Activated T-helper 1 cell treated with Interleukin-2 at 50 U/mL for 16 hours (primary cell): ENCODE results near the gene CNGB1.
"Not testable (repeated sequence)": the region's sequence is repeated elsewhere in the genome, so short reads cannot be mapped to it uniquely, and the experiment has no call there.

ENCODE experiments used
- DNase-seq: peaks from one replicate; pipeline ENCODE4 v3.0.0-alpha.2; 2020; ENCODE audit warnings: low read depth

The CNGB1 gene

GRCh38 chr16:57904101-57904500 is 66.8 kb downstream of the CNGB1 start:
- DNase-seq: no peak

GRCh38 chr16:57903656-57904055 is 67.3 kb downstream of the CNGB1 start:
- DNase-seq: no peak

- no peak for DNase-seq
Observed at GRCh38 chr16:57901480-57902069, 69.4 kb downstream of the CNGB1 start.

GRCh38 chr16:57900796-57901479 is 70.0 kb downstream of the CNGB1 start:
- DNase-seq: no peak

- peak; percentile 68 for DNase-seq
Observed at GRCh38 chr16:57899771-57900661, 70.9 kb downstream of the CNGB1 start.

- no peak for DNase-seq
Observed at GRCh38 chr16:57898961-57899360, 72.0 kb downstream of the CNGB1 start.

GRCh38 chr16:57897996-57898395 is 72.9 kb downstream of the CNGB1 start:
- DNase-seq: no peak

- no peak for DNase-seq
Observed at GRCh38 chr16:57897053-57897784, 73.7 kb downstream of the CNGB1 start.

GRCh38 chr16:57895081-57895547 is 75.8 kb downstream of the CNGB1 start:
- not testable (repeated sequence) for DNase-seq

GRCh38 chr16:57894390-57895080 is 76.4 kb downstream of the CNGB1 start:
- DNase-seq: no peak

- no peak for DNase-seq
Observed at GRCh38 chr16:57893559-57894389, 77.2 kb downstream of the CNGB1 start.

- DNase-seq: no peak
Observed at GRCh38 chr16:57893217-57893558, 77.7 kb downstream of the CNGB1 start.

GRCh38 chr16:57892447-57893096 is 78.4 kb downstream of the CNGB1 start:
- DNase-seq: no peak

- no peak for DNase-seq
Observed at GRCh38 chr16:57892041-57892440, 78.9 kb downstream of the CNGB1 start.

- DNase-seq: no peak
Observed at GRCh38 chr16:57890752-57891111, 80.2 kb downstream of the CNGB1 start.

GRCh38 chr16:57889960-57890751 is 80.8 kb downstream of the CNGB1 start:
- DNase-seq: no peak

- no peak for DNase-seq
Observed at GRCh38 chr16:57889522-57889921, 81.4 kb downstream of the CNGB1 start.

GRCh38 chr16:57889111-57889510 is 81.8 kb downstream of the CNGB1 start:
- no peak for DNase-seq

- DNase-seq: no peak
Observed at GRCh38 chr16:57888128-57888527, 82.8 kb downstream of the CNGB1 start.
